Neural crest cell (in vitro differentiated cells): Measurements from ENCODE around the gene MTF2. TPM values are rescaled to one million over a fixed set of nuclear protein-coding genes. Genes with fewer than 3 reads are reported as not detected.
"Not testable (repeated sequence)": the region's sequence is repeated elsewhere in the genome, so short reads cannot be mapped to it uniquely, and the experiment has no call there.

Source experiments
- DNase-seq: peaks from one replicate; pipeline ENCODE4 v3.0.0; 2021; ENCODE audit warnings: low read depth, mixed read lengths, low spot score
- H3K27ac Mint-ChIP-seq: one replicate; pipeline ENCODE4 v1.8.0; 2021; ENCODE audit warnings: mild to moderate bottlenecking, mixed read lengths; ENCODE audit not compliant: unreplicated experiment
- H3K27me3 Mint-ChIP-seq: 2 replicates; pipeline ENCODE4 v1.8.0; 2021; ENCODE audit warnings: low read depth, mild to moderate bottlenecking, mixed read lengths
- H3K36me3 Mint-ChIP-seq: 2 replicates; pipeline ENCODE4 v1.8.0; 2021; ENCODE audit warnings: low read depth, mild to moderate bottlenecking, mixed read lengths
- H3K4me1 Mint-ChIP-seq: 2 replicates; pipeline ENCODE4 v1.8.0; 2021; ENCODE audit warnings: mixed read lengths
- H3K4me3 Mint-ChIP-seq: one replicate; pipeline ENCODE4 v1.8.0; 2021; ENCODE audit warnings: mild to moderate bottlenecking, mixed read lengths
- H3K9me3 Mint-ChIP-seq: 2 replicates; pipeline ENCODE4 v1.8.0; 2021; ENCODE audit warnings: mixed read lengths
- long read RNA-seq: library from polyadenylated mRNA; unstranded; transcript quantifications from one replicate; pipeline ENCODE4 v2.0.0, GENCODE V29; 2020
- total RNA-seq: library from RNA; stranded (reverse); gene quantifications from 2 replicates; pipeline ENCODE4 v1.2.1, GENCODE V29; 2021
- TF ChIP-seq, protein P1 (sequence below): fragments of 200-600 bp; sonication (generic); conservative IDR thresholded peaks from 2 replicates; pipeline ENCODE4 v1.5.0; 2021; ENCODE audit warnings: antibody characterized with exemption, mild to moderate bottlenecking

Gene MTF2
- 77.1 and 83.5 TPM in 2 replicates for total RNA-seq
- long read RNA-seq, full-length matches to known transcripts, result 42 of 231 reads
- long read RNA-seq, partial matches to known transcripts, result 148 of 231 reads
- long read RNA-seq, other reads (novel, unspliced or antisense), result 41 of 231 reads

DNA sequence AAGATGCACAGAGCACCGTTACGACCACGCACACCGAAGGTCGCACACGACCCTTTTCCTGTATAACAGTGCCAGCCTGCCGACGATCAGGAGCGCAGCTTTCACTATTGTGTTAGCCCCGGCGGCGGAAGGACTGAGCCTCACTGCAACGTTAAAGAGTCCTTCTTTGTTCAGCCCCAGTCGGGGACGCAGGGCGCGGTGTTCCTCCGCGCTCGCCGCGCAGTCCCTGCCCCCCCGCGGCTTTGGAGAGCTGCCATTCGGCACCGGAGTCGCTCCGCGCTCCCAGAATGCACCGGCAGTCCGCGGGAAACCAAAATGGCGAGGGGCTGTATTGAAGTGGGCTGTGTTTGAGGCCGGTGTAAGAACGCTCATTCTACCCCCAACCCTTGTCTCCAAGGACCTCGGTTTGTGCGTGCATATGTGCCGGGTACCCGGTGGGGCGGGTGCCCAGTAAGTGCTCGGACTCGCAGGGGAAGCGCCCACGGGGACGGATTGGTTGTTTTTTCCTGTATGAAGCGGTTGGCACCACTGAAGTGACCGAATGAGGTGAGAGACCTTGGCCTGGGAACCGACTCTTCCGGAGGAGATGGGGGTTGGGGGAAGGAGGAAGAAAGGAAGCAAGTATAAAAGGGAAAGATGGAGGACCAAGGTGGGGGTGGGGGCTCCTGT is at the start of gene MTF2:
Gene MTF2, plus strand, starts transcription at position 298 of the 669 bp plus-strand sequence. Its CDS starts 244 bp downstream, at position 542.
- peak within 1 kb of the TSS; percentile 98 for H3K4me3 Mint-ChIP-seq
- H3K36me3 Mint-ChIP-seq, result peaks cover 16% of the 10 kb centered on the region
- TF ChIP-seq, protein P1, sequence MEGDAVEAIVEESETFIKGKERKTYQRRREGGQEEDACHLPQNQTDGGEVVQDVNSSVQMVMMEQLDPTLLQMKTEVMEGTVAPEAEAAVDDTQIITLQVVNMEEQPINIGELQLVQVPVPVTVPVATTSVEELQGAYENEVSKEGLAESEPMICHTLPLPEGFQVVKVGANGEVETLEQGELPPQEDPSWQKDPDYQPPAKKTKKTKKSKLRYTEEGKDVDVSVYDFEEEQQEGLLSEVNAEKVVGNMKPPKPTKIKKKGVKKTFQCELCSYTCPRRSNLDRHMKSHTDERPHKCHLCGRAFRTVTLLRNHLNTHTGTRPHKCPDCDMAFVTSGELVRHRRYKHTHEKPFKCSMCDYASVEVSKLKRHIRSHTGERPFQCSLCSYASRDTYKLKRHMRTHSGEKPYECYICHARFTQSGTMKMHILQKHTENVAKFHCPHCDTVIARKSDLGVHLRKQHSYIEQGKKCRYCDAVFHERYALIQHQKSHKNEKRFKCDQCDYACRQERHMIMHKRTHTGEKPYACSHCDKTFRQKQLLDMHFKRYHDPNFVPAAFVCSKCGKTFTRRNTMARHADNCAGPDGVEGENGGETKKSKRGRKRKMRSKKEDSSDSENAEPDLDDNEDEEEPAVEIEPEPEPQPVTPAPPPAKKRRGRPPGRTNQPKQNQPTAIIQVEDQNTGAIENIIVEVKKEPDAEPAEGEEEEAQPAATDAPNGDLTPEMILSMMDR, result peak; percentile 1
- peaks cover 5% of the 10 kb centered on the region for H3K9me3 Mint-ChIP-seq
- H3K27ac Mint-ChIP-seq, result peak within 1 kb of the TSS; percentile 100
- peak; percentile 98 for DNase-seq
- peaks cover 3% of the 10 kb centered on the region for H3K27me3 Mint-ChIP-seq
- H3K4me1 Mint-ChIP-seq, result peaks cover 31% of the 10 kb centered on the region

DNA sequence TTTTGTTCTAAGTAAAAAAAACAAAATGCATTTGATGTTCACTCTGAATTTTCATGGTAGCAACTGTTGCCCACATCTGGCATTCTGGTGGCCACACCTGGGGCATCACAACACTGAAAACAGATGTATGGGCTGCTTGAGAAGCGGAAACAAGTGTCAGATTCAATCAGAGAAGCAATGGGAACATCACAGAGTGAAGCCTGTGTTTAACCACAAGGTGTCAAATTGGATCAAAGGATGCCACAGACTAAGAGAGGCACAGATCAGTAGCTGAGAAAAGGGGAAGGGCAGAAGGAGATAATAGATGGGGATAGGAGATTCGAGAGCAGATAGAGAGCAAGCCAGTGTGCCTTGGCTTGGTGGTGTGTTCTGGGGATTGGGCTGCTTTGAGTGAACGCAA is 49.8 kb upstream of the MTF2 start:
- Mint-ChIP-seq H3K36me3 (no peaks in the 10 kb centered on the region), H3K27me3 (peaks cover 20% of the 10 kb centered on the region), H3K4me3 (no peak overlapping the region), H3K9me3 (no peaks in the 10 kb centered on the region), H3K4me1 (peaks cover 3% of the 10 kb centered on the region), H3K27ac (no peak overlapping the region)
- TF ChIP-seq, protein P1, result no peak
- no peak for DNase-seq

DNA sequence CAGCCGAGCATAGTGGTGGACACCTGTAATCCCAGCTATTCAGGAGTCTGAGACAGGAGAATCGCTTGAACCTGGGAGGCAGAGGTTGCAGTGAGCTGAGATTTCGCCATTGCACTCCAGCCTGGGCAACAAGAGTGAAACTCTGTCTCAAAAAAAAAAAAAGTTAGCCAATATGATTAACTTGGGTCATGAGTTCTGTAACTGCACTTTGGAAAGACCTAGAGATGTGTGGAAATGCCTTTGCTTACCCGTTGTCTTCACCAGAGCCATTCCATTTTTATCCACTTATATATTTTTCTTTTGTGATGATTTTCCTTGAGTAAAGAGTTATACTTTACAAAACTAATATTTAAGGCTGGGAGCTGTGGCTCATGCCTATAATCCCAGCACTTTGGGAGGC is 48.9 kb upstream of the MTF2 start:
- H3K4me1 Mint-ChIP-seq, H3K27ac Mint-ChIP-seq, DNase-seq, H3K4me3 Mint-ChIP-seq, H3K36me3 Mint-ChIP-seq, H3K9me3 Mint-ChIP-seq: not testable (repeated sequence)
- H3K27me3 Mint-ChIP-seq, result peaks cover 16% of the 10 kb centered on the region

DNA sequence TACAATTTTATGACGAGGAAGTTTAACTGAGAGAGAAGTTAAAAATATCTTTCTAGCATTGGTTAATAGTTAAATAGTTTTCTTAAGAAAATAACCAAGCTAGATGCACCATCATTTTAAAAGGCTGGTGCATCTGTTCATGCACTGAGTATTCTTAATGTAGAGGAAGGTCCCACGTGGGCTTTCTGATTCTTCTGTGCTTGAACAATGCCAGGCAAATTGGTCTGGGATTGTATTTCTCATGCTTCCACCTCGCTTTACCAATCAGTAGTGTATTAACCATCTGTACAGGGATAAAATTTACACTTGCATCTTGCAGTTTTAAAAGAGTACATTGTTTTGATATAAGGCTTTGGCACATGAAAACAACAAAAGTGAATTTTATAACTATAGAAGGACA is 47.4 kb upstream of the MTF2 start:
- Mint-ChIP-seq H3K9me3 (no peaks in the 10 kb centered on the region), H3K27ac (no peak overlapping the region), H3K4me1 (peaks cover 3% of the 10 kb centered on the region), H3K27me3 (peaks cover 8% of the 10 kb centered on the region), H3K4me3 (no peak overlapping the region), H3K36me3 (no peaks in the 10 kb centered on the region)
- TF ChIP-seq, protein P1, result no peak
- DNase-seq, result no peak

DNA sequence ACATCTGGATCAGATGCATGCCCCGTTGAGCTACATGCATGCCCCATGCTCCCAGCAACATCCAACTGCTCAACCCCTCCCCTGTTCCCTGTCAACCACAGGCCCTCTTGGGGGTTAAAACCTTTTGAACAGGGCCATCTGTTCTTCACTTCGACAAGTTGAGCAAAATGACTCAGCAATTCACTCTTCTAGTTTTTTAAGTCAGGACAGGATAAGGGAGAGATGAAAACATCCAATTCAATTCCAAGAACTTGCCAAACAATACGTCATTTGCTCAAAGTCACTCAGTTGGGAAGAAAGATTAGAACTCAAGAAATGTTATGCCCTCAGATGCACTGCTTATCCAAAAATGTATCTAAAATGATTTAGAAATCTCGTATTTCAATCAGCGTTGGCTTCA is 46.1 kb upstream of the MTF2 start:
- DNase-seq, result no peak

DNA sequence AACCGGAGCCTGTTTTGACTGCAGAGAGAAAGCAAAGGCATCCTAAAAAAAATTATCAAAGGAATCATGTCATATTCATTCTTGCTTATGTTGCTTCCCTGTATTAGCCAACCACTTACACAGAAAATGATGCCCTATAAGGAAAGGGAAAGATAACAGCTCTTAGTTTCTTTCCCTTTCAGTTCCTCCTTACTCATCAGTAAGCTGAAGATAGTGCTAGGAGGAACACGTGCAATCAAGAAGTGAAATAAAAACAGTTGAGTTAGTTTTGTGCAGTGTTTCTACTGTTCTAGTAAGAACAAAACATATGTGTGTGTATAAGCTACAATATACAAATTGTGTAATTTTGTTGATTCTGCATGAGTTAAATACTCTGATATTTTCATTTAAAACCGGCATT is 45.3 kb upstream of the MTF2 start:
- no peak overlapping the region for H3K4me3 Mint-ChIP-seq
- peaks cover 3% of the 10 kb centered on the region for H3K4me1 Mint-ChIP-seq
- H3K36me3 Mint-ChIP-seq, result no peaks in the 10 kb centered on the region
- no peak for DNase-seq
- no peaks in the 10 kb centered on the region for H3K27me3 Mint-ChIP-seq
- H3K27ac Mint-ChIP-seq, result no peak overlapping the region
- TF ChIP-seq, protein P1, result no peak
- H3K9me3 Mint-ChIP-seq, result no peaks in the 10 kb centered on the region

More for the DNA sequence above, 46.1 kb upstream of the MTF2 start:
- Mint-ChIP-seq H3K27me3 (peaks cover 2% of the 10 kb centered on the region), H3K4me1 (peaks cover 3% of the 10 kb centered on the region), H3K27ac (peak overlapping the region; percentile 66), H3K4me3 (no peak overlapping the region), H3K36me3 (no peaks in the 10 kb centered on the region), H3K9me3 (no peaks in the 10 kb centered on the region)
- TF ChIP-seq, protein P1, result no peak
